ENCODE data around the gene SPA17. TPM values are rescaled to one million over a fixed set of nuclear protein-coding genes. Genes with fewer than 3 reads are reported as not detected.

The SPA17 gene
- total RNA-seq, 4 donors from 2014 or later, result 1.2 to 7.1 (median 3.3) TPM

DNA sequence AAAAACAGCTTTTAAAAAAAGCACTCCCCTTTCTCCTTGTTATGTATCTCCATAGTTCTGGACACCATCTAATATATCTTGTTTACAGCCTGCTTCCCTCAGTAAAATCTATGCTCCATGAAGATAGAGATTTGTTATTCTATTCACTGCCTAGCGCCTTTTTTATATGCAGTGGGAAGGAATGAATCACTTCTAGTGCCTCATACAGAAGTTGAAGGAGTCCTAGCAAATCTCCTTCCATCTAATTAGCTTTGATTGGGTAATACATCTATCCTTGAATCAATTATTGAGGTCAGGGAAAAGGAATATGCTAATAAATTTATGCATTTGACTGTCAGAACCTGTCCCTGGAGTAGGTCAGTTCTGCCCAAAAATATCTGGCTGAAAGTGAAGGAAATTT lies 25.8 kb downstream of the SPA17 start:
- Histone ChIP-seq H3K27me3 (peaks cover 0 to 5% of the 10 kb centered on the region in 2 donors), H3K36me3 (no peaks in the 10 kb centered on the region), H3K4me3 (no peak overlapping the region), H3K27ac (no peak overlapping the region), H3K4me1 (no peaks in the 10 kb centered on the region), H3K9me3 (peaks cover 0 to 4% (median 0%) of the 10 kb centered on the region in 4 donors)
- WGBS, 2 donors, result 85 to 91% methylated on average over 1 of the region's 1 CpG
- TF ChIP-seq CTCF (IDR thresholded peaks at IDR 0.05) (no peak), POLR2A (IDR thresholded peaks at IDR 0.05) (no peak), EP300 (IDR thresholded peaks at IDR 0.05) (no peak)
- no peak for DNase-seq (ENCODE audit: low spot score in 2 of 2)

- no peak overlapping the region for H3K27ac ChIP-seq
- TF ChIP-seq EP300 (IDR thresholded peaks at IDR 0.05) (no peak), POLR2A (IDR thresholded peaks at IDR 0.05) (no peak), CTCF (IDR thresholded peaks at IDR 0.05) (no peak)
- no peaks in the 10 kb centered on the region for H3K36me3 ChIP-seq
- DNase-seq (ENCODE audit: low spot score in 2 of 2), result no peak
- H3K4me1 ChIP-seq, result no peaks in the 10 kb centered on the region
- H3K9me3 ChIP-seq, result peaks cover 0 to 4% (median 0%) of the 10 kb centered on the region in 4 donors
- H3K27me3 ChIP-seq, result peaks cover 0 to 5% of the 10 kb centered on the region in 2 donors
- no peak overlapping the region for H3K4me3 ChIP-seq
These were observed 26.3 kb downstream of the SPA17 start for GRCh38 chr11:124700028-124700427.

DNA sequence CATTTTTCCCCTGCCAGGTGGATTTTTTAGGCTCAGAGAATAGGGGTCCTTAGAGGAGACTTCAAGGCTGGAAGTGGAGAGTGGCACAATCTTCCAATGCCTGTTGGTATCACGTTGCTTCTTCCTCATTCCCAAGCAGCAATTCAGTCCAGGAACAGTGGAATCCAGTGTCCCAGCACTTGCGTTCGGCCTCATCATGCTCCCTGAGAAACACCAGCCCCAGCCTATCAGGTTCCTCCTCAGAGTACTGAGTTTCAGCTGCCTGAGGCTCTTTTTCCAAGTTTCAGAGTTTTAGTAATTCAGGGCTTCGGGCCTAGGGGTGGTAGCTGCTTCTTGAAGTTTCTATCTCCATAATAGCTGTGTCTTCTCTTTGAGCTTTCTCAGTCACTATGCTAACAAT lies 34.1 kb downstream of the SPA17 start:
- TF ChIP-seq EP300 (IDR thresholded peaks at IDR 0.05) (no peak), CTCF (IDR thresholded peaks at IDR 0.05) (no peak), POLR2A (IDR thresholded peaks at IDR 0.05) (no peak)
- no peaks in the 10 kb centered on the region for H3K27me3 ChIP-seq

GRCh38 chr11:124712392-124712791 lies 38.7 kb downstream of the SPA17 start:
- no peak for TF ChIP-seq POLR2A (IDR thresholded peaks at IDR 0.05)
- no peak for TF ChIP-seq CTCF (IDR thresholded peaks at IDR 0.05)
- no peak for TF ChIP-seq EP300 (IDR thresholded peaks at IDR 0.05)
- WGBS, 2 donors, result 82 to 89% methylated on average over 3 of the region's 3 CpGs
- DNase-seq (ENCODE audit: low spot score in 2 of 2), result no peak

More for the DNA sequence above, 34.1 kb downstream of the SPA17 start:
- H3K36me3 ChIP-seq, result no peaks in the 10 kb centered on the region
- WGBS, 2 donors, result 80 to 91% methylated on average over 4 of the region's 4 CpGs
- no peaks in the 10 kb centered on the region for H3K4me1 ChIP-seq
- no peak for DNase-seq (ENCODE audit: low spot score in 2 of 2)
- H3K27ac ChIP-seq, result no peak overlapping the region
- H3K9me3 ChIP-seq, result peaks cover 0 to 17% (median 0%) of the 10 kb centered on the region in 4 donors
- no peak overlapping the region for H3K4me3 ChIP-seq

DNA sequence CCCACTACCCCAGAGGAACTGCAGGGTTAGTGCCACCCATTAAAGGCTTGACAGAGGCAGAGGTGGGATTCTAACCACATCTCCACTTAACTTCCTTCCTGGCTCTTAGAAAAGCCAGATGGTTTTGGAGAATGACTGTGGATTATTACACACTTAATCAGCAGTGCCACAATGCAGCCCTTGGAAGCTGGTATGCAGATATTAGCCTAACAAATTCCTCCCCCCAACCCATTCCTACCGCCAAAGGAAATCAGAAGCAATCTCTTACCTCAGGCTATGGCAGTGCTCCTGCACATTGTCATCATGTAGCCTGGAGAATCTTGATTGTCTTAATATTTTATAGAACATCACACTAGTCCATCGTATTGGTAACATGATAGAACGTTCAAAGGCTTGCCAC lies 42.9 kb downstream of the SPA17 start:
- no peaks in the 10 kb centered on the region for H3K9me3 ChIP-seq
- no peak overlapping the region for H3K27ac ChIP-seq
- H3K4me1 ChIP-seq, result peaks cover 0 to 19% (median 5%) of the 10 kb centered on the region in 4 donors
- no peaks in the 10 kb centered on the region for H3K36me3 ChIP-seq
- no peak for TF ChIP-seq CTCF (IDR thresholded peaks at IDR 0.05)
- no peak for TF ChIP-seq POLR2A (IDR thresholded peaks at IDR 0.05)
- TF ChIP-seq EP300 (IDR thresholded peaks at IDR 0.05), result no peak
- 49 to 57% methylated on average over 3 of the region's 3 CpGs for WGBS, 2 donors
- DNase-seq (ENCODE audit: low spot score in 2 of 2), result no peak
- H3K27me3 ChIP-seq, result peaks cover 0 to 62% of the 10 kb centered on the region in 2 donors
- no peak overlapping the region for H3K4me3 ChIP-seq

More at GRCh38 chr11:124712392-124712791, 38.7 kb downstream of the SPA17 start:
- no peak overlapping the region for H3K27ac ChIP-seq
- H3K27me3 ChIP-seq, result peaks cover 0 to 22% of the 10 kb centered on the region in 2 donors
- H3K36me3 ChIP-seq, result no peaks in the 10 kb centered on the region
- H3K9me3 ChIP-seq, result peaks cover 0 to 10% (median 0%) of the 10 kb centered on the region in 4 donors
- H3K4me3 ChIP-seq, result no peak overlapping the region
- peaks cover 0 to 2% (median 0%) of the 10 kb centered on the region in 4 donors for H3K4me1 ChIP-seq

All from tibial nerve (tissue), 4 donors.